HFF-Myc (cell line): ENCODE results near the gene TMEM54.

ENCODE experiments used
- DNase-seq: peaks from one replicate; pipeline ENCODE4 v3.0.0-alpha.2; 2011; ENCODE audit warnings: low read depth; ENCODE audit errors: extremely low read depth
- H3K4me3 ChIP-seq: replicated peaks from 2 replicates; pipeline ENCODE4 v1.5.1; 2011; ENCODE audit warnings: low read depth, mild to moderate bottlenecking, control low read depth, low read length
- CTCF ChIP-seq: IDR thresholded peaks from 2 replicates; pipeline ENCODE4 v1.5.1; 2012; ENCODE audit warnings: mild to moderate bottlenecking, low read depth, low read length, control low read depth; ENCODE audit errors: missing control alignments

TMEM54 gene

GRCh38 chr1:32858136-32858535 is 43.1 kb downstream of the TMEM54 start:
- no peak for TF ChIP-seq CTCF
- H3K4me3 ChIP-seq, result no peak overlapping the region
- DNase-seq, result no peak

- no peak for TF ChIP-seq CTCF
- no peak for DNase-seq
- H3K4me3 ChIP-seq, result no peak overlapping the region
Observed at GRCh38 chr1:32855861-32856617, 45.1 kb downstream of the TMEM54 start.

- no peak for TF ChIP-seq CTCF
- DNase-seq, result no peak
- no peak overlapping the region for H3K4me3 ChIP-seq
Observed at GRCh38 chr1:32848354-32849063, 52.7 kb downstream of the TMEM54 start.
